GM13977 (cell line): ENCODE measurements around the gene WEE2.

Source experiments
- DNase-seq: peaks from one replicate; pipeline ENCODE4 v3.0.0; 2012; ENCODE audit warnings: low spot score
- CTCF ChIP-seq: IDR thresholded peaks from 2 replicates; pipeline ENCODE4 v1.5.1; 2012; ENCODE audit warnings: mild to moderate bottlenecking, control low read depth; ENCODE audit not compliant: insufficient read depth; ENCODE audit errors: extremely low read depth, missing control alignments
- in situ Hi-C: fragments of 300-500 bp; cut with MboI; formaldehyde crosslinking; loops from one replicate; pipeline ENCODE4 v1.12.0; 2022; ENCODE audit warnings: low sequenced_read_pairs, low pct_unique_long_range_greater_than_20kb, mixed read lengths, inconsistent platforms; ENCODE audit not compliant: unreplicated experiment

Gene WEE2

GRCh38 chr7:141675436-141676215, 32.5 kb upstream of the WEE2 start:
- in situ Hi-C loops, result no loop called here
- TF ChIP-seq CTCF, result no peak
- peak; percentile 34 for DNase-seq

GRCh38 chr7:141676618-141677017, 31.5 kb upstream of the WEE2 start:
- in situ Hi-C loops, result no loop called here
- no peak for DNase-seq
- no peak for TF ChIP-seq CTCF

- peak; percentile 50 for DNase-seq
- in situ Hi-C loops, result no loop called here
- no peak for TF ChIP-seq CTCF
Measured at GRCh38 chr7:141679014-141679413, 29.1 kb upstream of the WEE2 start.

GRCh38 chr7:141685285-141686023, 22.7 kb upstream of the WEE2 start:
- no peak for DNase-seq
- in situ Hi-C loops, result no loop called here

GRCh38 chr7:141686074-141686473, 22.1 kb upstream of the WEE2 start:
- in situ Hi-C loops, result no loop called here
- DNase-seq, result no peak
- TF ChIP-seq CTCF, result no peak

More at GRCh38 chr7:141685285-141686023, 22.7 kb upstream of the WEE2 start:
- no peak for TF ChIP-seq CTCF

- TF ChIP-seq CTCF, result no peak
- no peak for DNase-seq
- in situ Hi-C loops, result no loop called here
Measured at GRCh38 chr7:141686670-141687069, 21.5 kb upstream of the WEE2 start.
